Muscle layer of colon (tissue), 2 donors: ENCODE measurements around the gene HLA-A.

Experiments used
- H3K27ac ChIP-seq: one replicate; pipeline ENCODE4 v1.7.0; 2013; ENCODE audit warnings: low read depth, mild to moderate bottlenecking, low read length, moderate library complexity
- H3K27me3 ChIP-seq, 2 donors: one replicate each; pipeline ENCODE4 v1.7.0; 2013; ENCODE audit warnings: low read length in 2 of 2, mild to moderate bottlenecking in 2 of 2; ENCODE audit not compliant: insufficient read depth in 2 of 2, control insufficient read depth in 1 of 2
- H3K36me3 ChIP-seq: one replicate; pipeline ENCODE4 v1.7.0; 2013; ENCODE audit warnings: mild to moderate bottlenecking, low read length; ENCODE audit not compliant: insufficient read depth
- H3K4me1 ChIP-seq: one replicate; pipeline ENCODE4 v1.7.0; 2013; ENCODE audit warnings: mild to moderate bottlenecking, low read length; ENCODE audit not compliant: insufficient read depth
- H3K4me3 ChIP-seq, 2 donors: one replicate each; pipeline ENCODE4 v1.7.0; 2013; ENCODE audit warnings: low read length in 2 of 2, low read depth in 1 of 2, mild to moderate bottlenecking in 1 of 2, moderate library complexity in 1 of 2
- H3K9ac ChIP-seq: one replicate; pipeline ENCODE4 v1.7.0; 2013; ENCODE audit warnings: low read length
- H3K9me3 ChIP-seq: one replicate; pipeline ENCODE4 v1.7.0; 2013; ENCODE audit warnings: mild to moderate bottlenecking, low read length
- donor health status: abdominal sarcoma.
- donor health status: Adenocarcinoma of cecum.

Gene HLA-A

GRCh38 chr6:29964887-29965562, 22.7 kb downstream of the HLA-A start:
- H3K36me3 ChIP-seq: no peaks in the 10 kb centered on the region
- H3K27ac ChIP-seq: peak overlapping the region; percentile 92
- H3K4me1 ChIP-seq: peaks cover 29% of the 10 kb centered on the region
- peak overlapping the region; percentile 61 to 62 for H3K4me3 ChIP-seq
- H3K27me3 ChIP-seq: no peaks in the 10 kb centered on the region
- H3K9ac ChIP-seq: peak overlapping the region; percentile 54
- H3K9me3 ChIP-seq: no peaks in the 10 kb centered on the region

GRCh38 chr6:29965563-29965872, 23.2 kb downstream of the HLA-A start:
- no peaks in the 10 kb centered on the region for H3K9me3 ChIP-seq
- H3K27ac ChIP-seq: peak overlapping the region; percentile 92
- no peaks in the 10 kb centered on the region for H3K27me3 ChIP-seq
- peaks cover 29% of the 10 kb centered on the region for H3K4me1 ChIP-seq
- H3K4me3 ChIP-seq: peak overlapping the region; percentile 61 to 62
- peak overlapping the region; percentile 54 for H3K9ac ChIP-seq
- no peaks in the 10 kb centered on the region for H3K36me3 ChIP-seq

GRCh38 chr6:29965873-29966601, 23.7 kb downstream of the HLA-A start:
- peak overlapping the region; percentile 54 for H3K9ac ChIP-seq
- H3K4me1 ChIP-seq: peaks cover 29% of the 10 kb centered on the region
- no peaks in the 10 kb centered on the region for H3K27me3 ChIP-seq
- no peaks in the 10 kb centered on the region for H3K9me3 ChIP-seq
- peak overlapping the region; percentile 92 for H3K27ac ChIP-seq
- no peaks in the 10 kb centered on the region for H3K36me3 ChIP-seq
- H3K4me3 ChIP-seq: peak overlapping the region; percentile 61 to 62

- Histone ChIP-seq H3K9ac (no peak overlapping the region), H3K36me3 (no peaks in the 10 kb centered on the region), H3K27ac (no peak overlapping the region), H3K27me3 (no peaks in the 10 kb centered on the region), H3K9me3 (no peaks in the 10 kb centered on the region), H3K4me3 (no peak overlapping the region), H3K4me1 (peaks cover 29% of the 10 kb centered on the region)
Observed at GRCh38 chr6:29967379-29968010, 25.2 kb downstream of the HLA-A start.

- H3K27ac ChIP-seq: no peak overlapping the region
- peaks cover 29% of the 10 kb centered on the region for H3K4me1 ChIP-seq
- H3K36me3 ChIP-seq: no peaks in the 10 kb centered on the region
- no peaks in the 10 kb centered on the region for H3K9me3 ChIP-seq
- no peak overlapping the region for H3K4me3 ChIP-seq
- no peak overlapping the region for H3K9ac ChIP-seq
- H3K27me3 ChIP-seq: no peaks in the 10 kb centered on the region
Observed at GRCh38 chr6:29968130-29968529, 25.8 kb downstream of the HLA-A start.

- Histone ChIP-seq H3K27ac (no peak overlapping the region), H3K36me3 (no peaks in the 10 kb centered on the region), H3K9ac (no peak overlapping the region), H3K4me1 (peaks cover 29% of the 10 kb centered on the region), H3K4me3 (no peak overlapping the region), H3K27me3 (no peaks in the 10 kb centered on the region), H3K9me3 (no peaks in the 10 kb centered on the region)
Observed at GRCh38 chr6:29968905-29969304, 26.6 kb downstream of the HLA-A start.

GRCh38 chr6:29970711-29971110, 28.4 kb downstream of the HLA-A start:
- no peak overlapping the region for H3K27ac ChIP-seq

GRCh38 chr6:29974901-29975560, 32.7 kb downstream of the HLA-A start:
- Histone ChIP-seq H3K27me3 (no peaks in the 10 kb centered on the region), H3K27ac (no peak overlapping the region), H3K4me3 (peak overlapping the region; percentile 17 to 49), H3K9me3 (no peaks in the 10 kb centered on the region), H3K9ac (no peak overlapping the region), H3K36me3 (no peaks in the 10 kb centered on the region), H3K4me1 (peaks cover 15% of the 10 kb centered on the region)

More at GRCh38 chr6:29970711-29971110, 28.4 kb downstream of the HLA-A start:
- Histone ChIP-seq H3K9me3 (no peaks in the 10 kb centered on the region), H3K4me3 (no peak overlapping the region), H3K9ac (no peak overlapping the region), H3K36me3 (no peaks in the 10 kb centered on the region), H3K4me1 (peaks cover 16% of the 10 kb centered on the region), H3K27me3 (no peaks in the 10 kb centered on the region)

- H3K27ac ChIP-seq: no peak overlapping the region
- H3K36me3 ChIP-seq: no peaks in the 10 kb centered on the region
- no peaks in the 10 kb centered on the region for H3K9me3 ChIP-seq
- H3K4me1 ChIP-seq: peaks cover 15% of the 10 kb centered on the region
- no peaks in the 10 kb centered on the region for H3K27me3 ChIP-seq
- H3K4me3 ChIP-seq: peak overlapping the region; percentile 17 to 49
- H3K9ac ChIP-seq: no peak overlapping the region
Observed at GRCh38 chr6:29975561-29975907, 33.2 kb downstream of the HLA-A start.

GRCh38 chr6:29976253-29976587, 33.9 kb downstream of the HLA-A start:
- H3K36me3 ChIP-seq: no peaks in the 10 kb centered on the region
- peak overlapping the region; percentile 87 for H3K9ac ChIP-seq
- peak overlapping the region; percentile 42 for H3K27ac ChIP-seq
- H3K4me1 ChIP-seq: peaks cover 15% of the 10 kb centered on the region
- H3K27me3 ChIP-seq: no peaks in the 10 kb centered on the region
- H3K4me3 ChIP-seq: peak overlapping the region; percentile 24 to 49
- no peaks in the 10 kb centered on the region for H3K9me3 ChIP-seq

- Histone ChIP-seq H3K27ac (peak overlapping the region; percentile 42), H3K4me3 (peak overlapping the region; percentile 24 to 49), H3K9ac (peak overlapping the region; percentile 87), H3K4me1 (peaks cover 15% of the 10 kb centered on the region), H3K27me3 (no peaks in the 10 kb centered on the region), H3K36me3 (no peaks in the 10 kb centered on the region), H3K9me3 (no peaks in the 10 kb centered on the region)
Observed at GRCh38 chr6:29976588-29977424, 34.5 kb downstream of the HLA-A start.
